LHCN-M2 (cell line): ENCODE measurements around the gene HNRNPUL1. TPM values are rescaled to one million over a fixed set of nuclear protein-coding genes. Genes with fewer than 3 reads are reported as not detected.
A peak's percentile ranks its signal among the peaks of the same experiment; 100 is the strongest.
"Not testable (repeated sequence)": the region's sequence is repeated elsewhere in the genome, so short reads cannot be mapped to it uniquely, and the experiment has no call there.

ENCODE experiments used
- DNase-seq: peaks from one replicate; pipeline ENCODE4 v3.0.0-alpha.2; 2012; ENCODE audit warnings: low read depth
- total RNA-seq: library from RNA; depleted of rRNA; stranded (reverse); fragments of >200 nt; gene quantifications from 2 replicates; pipeline ENCODE4 v1.2.3, GENCODE V29; 2014

HNRNPUL1 gene
- total RNA-seq, 1 experiment from 2014 or later = 153 TPM

DNA sequence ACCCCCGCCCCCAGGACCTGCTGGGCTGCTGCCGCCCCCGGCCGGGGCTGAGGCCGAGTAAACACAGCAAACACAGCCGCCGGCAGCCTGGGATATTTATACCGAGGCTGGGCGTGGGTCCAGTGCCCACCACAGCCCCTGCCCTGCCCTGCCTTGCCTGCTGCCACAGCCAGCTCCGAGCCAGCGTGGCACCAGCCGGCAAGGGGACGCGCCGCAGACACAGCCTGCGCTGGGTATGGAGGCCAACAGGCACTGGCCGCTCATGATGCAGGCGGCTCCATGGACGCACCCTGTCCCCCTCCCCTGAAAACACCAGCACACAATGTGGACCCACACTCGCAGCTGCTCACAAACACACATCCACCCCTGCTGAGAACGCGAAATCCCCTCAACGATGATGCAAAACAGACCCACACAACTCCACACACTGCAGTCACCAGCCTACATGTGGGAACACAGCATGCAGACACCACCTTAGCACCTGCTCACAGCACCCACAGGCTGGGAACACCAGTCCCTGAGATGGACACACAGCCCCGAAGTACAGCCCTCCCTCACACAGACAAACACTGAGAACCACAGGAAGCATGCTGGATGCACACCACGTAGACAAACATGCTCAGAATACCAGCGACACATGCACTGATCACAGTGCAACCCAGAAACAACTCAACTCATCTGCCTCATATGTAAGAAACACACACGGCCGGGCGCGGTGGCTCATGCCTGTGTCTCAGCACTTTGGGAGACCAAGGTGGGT is 62.0 kb downstream of the HNRNPUL1 start:
- DNase-seq = peak; percentile 55

DNA sequence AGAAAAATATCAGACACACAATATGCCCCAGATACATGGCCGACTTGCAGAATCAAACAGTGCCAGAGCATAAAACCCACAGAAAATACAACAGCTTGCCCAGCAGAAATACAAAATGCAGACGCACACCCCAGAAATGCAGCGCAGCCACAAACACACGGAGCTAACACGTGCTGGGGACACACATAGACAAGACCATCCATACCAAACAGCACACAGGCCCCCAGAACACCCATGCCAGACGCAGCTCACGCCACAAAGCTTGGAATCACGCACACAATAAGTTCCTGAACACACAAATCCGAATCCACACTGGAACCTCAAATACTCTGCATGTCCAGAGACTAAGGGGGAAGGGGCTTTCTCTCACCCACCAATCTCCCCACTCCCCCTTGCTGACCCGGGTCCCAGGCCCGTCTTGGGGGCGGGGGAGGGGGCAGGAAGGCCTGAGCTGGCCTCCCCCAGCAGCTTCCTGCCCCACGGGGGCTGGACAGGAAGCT is 63.0 kb downstream of the HNRNPUL1 start:
- DNase-seq = no peak

DNA sequence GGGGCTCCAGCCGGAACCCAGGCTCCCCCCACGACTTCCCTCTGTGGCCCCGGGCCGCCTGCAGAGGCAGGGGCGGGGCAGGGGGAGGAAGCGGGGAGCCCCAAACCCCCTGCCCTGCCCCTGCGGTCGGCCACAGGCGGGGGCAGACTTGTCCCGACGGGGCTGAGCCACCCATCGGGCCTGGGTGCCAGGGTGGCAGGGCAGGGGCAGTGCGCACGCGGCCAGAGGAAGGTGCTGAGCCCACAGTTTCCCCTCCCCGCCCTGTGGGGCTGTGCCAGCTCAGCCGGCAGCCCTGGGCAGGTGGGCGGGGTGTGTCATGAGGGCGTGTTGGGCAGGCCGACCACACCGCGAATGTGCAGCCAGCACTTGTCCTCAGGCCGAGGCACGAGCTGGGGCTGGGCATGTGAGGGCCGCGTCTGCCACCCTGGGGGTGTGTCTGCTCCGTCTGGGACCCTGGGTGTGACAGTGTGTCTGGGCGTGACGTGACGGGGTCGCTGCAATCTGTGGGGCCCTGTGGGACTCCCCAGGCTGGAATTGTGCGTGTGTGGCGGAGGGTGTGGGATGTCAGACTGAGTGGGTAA is 63.5 kb downstream of the HNRNPUL1 start:
- no peak for DNase-seq

DNA sequence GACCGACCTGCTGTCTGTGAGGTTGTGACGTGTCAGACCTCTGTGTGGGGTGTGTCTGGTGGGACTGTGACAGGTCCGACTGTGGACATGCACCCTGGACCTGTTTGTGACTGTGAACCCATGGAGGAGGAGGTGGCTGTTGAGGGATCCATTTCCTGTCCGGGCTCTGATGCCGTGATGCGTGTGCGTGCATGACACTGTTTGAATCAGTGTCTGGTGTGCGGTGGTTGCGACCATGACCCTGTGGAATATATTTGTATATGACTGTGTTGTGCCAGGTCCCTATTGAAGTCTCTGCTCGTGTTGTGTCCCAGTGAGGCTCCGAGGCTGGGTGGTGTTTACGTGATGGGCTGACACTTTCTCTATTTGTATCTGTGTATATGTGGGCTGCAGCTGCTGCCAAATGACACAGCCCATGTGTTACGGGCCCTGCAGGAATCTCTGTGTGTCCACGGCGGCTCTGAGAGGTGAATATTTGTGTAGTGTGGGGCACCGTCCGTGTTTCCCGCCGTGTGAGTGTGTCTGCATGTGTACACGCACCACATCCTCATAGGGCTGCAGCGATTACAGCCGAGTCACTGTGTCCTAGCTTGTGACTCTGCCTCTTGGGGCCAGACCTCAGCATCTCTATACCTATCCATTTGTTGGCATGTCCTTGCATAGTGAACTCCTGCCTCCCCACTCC is 64.1 kb downstream of the HNRNPUL1 start:
- no peak for DNase-seq

DNA sequence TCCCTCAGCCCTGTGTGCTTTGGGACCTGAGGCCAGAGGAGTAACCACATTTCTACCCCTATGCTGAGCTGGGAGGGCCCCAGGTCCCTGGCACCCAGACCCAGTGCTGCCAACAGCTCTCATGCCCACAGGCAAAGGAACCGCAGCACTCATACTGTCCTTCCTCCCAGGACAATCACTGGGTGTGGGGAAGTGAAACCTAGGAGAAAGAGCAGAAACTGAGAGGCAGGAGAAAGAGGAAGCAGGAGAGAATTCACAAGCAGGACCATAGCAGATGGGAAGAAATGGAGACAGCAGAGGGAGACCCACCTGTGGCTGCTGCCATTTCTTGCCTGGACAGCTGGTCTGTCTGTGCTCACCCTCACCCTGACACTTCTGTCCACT is 64.7 kb downstream of the HNRNPUL1 start:
- no peak for DNase-seq

DNA sequence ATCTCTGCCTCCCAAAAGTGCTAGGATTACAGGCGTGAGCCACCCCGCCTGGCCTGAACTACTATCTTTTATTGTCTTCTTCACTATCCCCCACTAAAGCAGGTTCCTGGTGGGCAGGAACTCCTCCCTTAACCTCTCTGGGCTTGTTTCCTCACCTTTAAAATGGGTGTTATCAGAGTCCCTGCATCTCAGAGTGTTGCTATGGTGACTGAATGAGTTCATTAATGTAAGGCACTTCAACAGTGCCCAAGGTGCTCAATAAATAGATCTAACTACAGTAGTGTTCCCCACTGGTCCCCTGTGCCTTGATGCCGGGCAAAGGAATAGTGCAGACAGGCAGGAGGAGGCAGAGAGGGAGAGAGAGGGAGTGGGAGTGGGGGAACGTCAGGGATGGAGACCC is 66.3 kb downstream of the HNRNPUL1 start:
- DNase-seq = no peak

DNA sequence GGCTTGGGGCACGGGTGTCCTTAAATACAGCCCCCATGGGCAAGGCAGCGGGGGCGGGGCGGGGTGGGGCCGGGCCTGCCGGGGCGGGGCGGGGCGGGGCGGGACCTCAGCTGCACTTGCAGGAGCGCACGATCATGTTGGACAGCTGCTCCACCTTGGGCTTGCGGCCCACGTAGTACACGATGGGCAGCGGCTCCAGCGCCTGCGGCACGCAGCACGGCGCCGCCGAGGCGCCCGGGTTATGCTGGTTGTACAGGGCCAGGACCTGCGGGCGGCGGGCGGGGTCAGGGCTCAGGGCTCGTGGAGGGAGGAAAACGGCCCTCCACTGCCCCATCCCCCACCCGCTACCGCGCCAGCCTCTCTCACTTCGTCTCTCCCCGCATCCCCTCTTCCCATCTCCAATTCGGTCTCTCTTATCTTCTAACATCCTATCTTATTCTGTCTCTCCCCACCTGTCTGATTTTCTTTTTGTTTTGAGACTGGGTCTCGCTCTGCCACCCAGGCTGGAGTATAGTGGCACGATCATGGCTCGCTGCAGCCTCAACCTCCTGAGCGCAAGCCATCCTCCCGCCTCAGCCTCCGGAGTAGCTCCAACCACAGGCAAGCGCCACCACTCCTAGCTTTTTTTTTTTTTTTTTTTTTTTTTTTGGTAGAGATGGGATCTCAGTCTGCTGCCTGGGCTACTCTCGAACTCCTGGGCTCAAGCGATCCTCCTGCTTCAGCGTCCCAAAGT is 66.9 kb downstream of the HNRNPUL1 start:
- DNase-seq = no peak

DNA sequence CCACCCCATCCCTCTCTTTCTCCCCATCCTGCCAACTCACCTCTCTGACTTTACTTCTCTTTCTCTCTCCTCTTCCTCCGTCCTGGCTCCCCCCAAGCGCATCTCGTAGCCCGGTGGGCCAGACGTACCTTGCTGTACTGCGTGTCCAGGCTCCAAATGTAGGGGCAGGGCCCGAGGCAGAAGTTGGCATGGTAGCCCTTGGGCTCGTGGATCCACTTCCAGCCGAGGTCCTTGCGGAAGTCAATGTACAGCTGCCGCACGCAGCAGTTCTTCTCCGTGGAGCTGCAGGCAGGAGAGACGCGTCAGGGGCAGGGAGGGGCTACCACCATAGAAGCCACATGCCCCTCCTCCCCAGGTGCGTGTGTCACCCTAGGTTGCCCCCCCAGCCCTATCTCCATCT is 67.8 kb downstream of the HNRNPUL1 start:
- DNase-seq = no peak

DNA sequence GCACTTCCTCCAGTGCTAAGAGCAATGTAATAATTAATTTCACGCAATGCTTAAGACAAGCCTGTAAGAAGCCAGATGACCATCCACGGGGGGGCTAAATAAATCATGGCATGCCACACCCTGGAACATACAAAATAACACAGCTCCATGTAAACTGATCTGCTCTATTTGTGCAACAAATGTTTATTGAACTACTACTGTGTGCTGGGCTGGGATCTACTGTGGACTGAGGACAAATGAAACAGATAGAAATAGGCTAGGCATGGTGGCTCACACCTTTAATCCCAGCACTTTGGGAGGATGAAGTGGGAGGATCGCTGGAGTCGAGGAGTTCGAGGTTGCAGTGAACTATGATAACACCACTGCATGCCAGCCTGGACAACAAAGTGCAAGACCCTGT is 68.3 kb downstream of the HNRNPUL1 start:
- DNase-seq = no peak

DNA sequence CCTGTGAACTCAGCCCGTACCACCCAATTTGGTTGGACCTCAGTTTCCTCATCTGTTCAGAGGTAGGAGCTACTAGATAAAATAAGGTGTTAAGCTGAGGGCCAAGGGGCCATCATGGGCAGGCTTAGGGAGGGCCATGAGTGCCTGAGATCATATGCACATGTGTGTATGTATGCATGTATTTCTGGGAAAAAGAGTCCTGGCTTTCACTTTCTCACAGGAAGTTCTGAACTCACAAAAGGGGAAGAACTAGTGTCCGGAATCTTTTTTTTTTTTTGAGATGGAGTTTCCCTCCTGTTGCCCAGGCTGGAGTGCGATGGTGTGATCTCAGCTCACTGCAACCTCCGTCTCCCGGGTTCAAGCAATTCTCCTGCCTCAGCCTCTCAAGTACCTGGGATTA is 70.6 kb downstream of the HNRNPUL1 start:
- no peak for DNase-seq

DNA sequence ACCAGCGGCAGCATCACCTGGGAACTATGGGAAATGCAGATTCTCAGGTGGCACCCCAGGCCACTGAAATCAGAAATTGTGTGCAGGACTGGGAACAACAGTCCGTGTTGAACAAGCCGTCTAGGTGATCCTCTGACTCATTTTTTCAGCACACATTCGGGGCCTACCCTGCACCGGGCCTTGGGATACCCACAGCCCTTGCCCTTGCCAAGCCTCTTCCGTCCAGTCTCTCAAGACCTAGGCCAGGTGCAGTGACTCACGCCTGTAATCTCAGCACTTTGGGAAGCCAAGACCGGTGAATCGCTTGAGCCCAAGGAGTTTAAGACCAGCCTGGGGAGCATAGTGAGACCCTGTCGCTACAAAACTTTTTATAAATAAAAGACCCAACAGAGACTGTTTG is 71.3 kb downstream of the HNRNPUL1 start:
- no peak for DNase-seq

DNA sequence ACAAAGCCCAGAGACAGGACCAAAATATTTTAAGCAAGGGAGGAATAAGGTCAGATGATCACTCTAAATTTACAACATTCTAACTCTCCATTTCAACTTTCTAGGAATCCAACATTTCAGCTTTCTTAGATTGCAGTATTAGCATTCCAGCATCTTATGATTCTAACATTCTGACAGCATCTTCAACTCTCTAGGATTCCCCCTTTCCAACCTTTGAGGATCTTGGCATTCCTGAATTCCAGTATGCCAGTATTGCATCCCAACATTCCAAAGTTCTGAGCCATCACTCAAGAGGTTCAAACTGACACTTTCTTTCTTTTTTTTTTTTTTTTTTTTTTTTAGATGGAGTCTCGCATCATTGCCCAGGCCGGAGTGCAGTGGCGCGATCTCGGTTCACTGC is 75.8 kb downstream of the HNRNPUL1 start:
- peak; percentile 64 for DNase-seq

DNA sequence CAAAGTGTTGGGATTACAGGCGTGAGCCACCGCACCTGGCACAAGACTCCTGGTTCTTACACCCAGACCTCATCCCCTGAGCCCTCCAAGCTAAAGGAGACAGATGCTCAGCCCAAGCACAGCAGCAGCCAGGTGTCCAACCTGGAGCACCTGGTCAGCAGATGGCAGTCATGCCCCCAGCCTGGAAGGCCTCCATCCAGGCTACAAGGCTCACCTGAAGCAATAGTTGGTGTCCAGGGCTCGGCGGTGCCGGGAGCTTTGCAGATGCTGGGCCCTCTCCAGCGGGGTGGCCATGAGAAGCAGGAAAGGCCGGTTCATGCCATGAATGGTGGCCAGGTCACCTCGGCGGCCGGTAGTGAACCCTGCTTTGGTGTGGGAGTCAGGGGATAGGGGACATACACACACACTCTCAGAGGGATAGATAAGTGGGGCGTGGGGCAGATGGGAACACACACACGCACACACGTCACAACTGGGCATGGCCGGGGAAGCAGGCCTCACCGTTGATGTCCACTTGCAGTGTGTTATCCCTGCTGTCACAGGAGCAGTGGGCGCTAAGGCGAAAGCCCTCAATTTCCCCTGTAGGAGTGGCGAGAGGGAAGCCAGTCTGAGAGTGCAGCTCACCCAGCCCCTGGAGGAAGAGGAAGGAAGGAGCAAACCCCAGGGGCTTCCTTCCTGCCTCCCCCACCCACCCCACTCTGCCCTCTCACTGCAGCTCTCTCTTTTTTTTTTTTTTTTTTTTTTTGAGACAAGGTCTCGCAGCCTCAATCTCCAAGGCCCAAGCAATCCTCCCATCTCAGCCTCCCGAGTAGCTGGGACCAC is 77.7 kb downstream of the HNRNPUL1 start:
- no peak for DNase-seq

DNA sequence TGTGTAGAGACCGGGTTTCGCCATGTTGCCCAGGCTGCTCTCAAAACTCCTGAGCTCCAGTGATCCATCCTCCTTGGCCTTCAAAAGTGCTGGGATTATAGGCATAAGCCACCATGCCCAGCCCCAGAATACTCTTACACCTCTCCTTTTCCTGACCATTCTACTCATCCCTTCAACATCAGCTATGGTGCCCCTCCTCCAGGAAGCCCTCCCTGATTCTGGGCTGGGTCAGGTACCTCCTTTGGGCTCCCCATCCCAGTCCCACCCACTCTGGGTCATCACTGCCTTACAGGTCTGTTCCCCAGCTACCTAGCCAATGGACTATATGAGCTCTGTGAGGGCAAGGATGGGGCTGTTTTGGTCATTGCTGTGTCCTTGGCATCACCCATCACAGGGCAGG is 80.0 kb downstream of the HNRNPUL1 start:
- DNase-seq = no peak

DNA sequence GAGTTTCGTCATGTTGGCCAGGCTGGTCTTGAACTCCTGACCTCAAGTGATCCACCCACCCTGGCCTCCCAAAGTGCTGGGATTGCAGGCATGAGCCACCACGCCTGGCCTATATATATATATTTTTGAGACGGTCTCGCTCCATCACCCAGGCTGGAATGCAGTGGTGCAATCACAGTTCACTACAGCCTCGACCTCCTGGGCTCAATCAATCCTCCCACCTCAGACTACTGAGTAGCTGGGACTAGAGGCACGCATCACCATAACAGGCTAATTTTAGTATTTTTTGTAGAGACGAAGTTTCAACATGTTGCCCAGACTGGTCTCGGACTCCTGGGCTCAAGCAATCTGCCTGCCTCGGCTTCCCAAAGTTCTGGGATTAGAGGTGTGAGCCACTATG is 82.7 kb downstream of the HNRNPUL1 start:
- DNase-seq = not testable (repeated sequence)

DNA sequence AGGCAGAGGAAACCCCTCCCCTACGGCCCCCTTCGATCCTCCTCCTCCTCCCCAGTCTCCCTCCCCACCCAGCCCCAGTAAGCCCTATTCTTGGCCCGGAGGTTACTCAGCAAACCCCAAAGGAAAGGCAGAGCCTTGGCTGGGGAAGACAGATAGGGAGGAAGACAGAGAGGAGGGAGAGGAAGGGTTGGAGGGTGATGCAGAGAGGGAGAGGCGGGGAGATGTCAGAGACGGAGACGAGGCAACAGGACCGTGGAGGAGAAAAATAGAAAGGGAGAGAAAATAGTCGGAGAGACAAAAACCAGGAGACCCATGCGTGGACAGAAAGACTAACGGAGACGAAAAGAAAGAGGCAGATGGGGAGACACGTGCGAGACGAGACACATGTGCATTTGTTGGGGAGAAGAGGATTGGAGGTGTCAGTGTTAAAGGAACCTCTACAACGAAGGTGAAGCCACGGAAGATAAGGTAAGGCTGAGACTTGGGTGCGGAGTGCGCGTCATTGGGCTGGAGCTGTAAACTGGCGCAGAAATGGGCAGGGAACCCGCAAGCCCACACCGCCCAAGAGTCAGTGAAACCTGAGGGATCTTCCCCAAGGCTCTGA is 86.7 kb downstream of the HNRNPUL1 start:
- no peak for DNase-seq

DNA sequence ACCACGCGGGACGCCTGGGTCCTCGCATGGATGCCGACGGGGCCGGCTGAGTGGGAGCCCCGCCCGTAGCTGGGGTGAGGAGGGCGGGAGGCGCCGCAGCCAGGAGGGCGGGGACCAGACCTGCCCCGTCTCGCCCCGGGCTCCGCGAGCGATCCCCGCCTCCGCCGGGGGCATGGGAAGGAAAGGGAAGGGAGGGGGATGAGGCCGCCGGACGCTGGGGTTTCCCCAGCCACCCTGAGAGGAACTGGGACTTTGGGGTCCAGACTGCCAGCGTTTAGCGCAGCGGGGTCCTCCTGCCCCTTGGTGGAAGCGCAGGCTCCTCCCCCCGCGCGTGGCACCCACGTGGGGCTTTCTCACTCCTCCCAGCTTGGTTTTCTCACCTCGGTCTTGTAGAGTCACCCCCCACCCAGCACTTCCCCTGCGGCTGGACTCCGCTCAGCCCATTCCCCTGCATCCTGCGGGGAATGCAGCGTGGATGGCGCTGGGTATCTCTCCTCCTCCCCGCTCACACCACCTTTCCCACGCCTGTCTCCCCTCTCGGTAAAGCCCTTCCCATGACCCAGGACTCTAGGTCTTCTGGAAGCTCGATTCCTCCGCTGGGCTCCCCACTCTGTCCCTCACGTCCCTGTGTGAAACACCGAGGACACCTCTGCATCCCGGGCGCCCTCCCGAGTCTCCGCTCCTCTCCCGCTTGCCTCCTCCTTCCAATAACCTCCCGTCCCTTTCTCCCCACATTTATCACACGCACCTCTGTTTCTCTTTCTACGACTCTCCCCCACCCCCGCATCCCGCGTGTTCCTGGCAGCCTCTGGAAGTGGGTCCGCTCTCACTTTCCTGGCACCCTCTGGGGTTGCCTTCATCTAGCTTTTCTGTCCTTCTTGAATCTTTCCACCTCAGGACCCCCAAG is 87.4 kb downstream of the HNRNPUL1 start:
- DNase-seq = no peak

DNA sequence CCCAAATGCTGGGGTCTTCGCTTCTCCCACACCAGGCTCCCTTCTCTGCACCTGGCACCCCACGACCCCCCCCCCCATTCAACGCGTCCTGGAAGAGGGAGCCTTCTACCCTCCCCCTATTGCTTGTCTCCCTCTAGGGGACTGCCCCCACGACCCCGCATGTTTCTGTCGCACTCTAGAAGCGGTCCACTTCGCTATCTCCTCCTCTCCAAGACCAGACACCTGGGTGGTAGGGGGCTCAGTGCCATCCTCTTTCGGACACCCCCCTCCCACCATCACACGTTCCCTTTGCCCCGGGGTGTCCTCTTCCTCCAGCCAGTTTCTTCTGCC is 88.1 kb downstream of the HNRNPUL1 start:
- no peak for DNase-seq

DNA sequence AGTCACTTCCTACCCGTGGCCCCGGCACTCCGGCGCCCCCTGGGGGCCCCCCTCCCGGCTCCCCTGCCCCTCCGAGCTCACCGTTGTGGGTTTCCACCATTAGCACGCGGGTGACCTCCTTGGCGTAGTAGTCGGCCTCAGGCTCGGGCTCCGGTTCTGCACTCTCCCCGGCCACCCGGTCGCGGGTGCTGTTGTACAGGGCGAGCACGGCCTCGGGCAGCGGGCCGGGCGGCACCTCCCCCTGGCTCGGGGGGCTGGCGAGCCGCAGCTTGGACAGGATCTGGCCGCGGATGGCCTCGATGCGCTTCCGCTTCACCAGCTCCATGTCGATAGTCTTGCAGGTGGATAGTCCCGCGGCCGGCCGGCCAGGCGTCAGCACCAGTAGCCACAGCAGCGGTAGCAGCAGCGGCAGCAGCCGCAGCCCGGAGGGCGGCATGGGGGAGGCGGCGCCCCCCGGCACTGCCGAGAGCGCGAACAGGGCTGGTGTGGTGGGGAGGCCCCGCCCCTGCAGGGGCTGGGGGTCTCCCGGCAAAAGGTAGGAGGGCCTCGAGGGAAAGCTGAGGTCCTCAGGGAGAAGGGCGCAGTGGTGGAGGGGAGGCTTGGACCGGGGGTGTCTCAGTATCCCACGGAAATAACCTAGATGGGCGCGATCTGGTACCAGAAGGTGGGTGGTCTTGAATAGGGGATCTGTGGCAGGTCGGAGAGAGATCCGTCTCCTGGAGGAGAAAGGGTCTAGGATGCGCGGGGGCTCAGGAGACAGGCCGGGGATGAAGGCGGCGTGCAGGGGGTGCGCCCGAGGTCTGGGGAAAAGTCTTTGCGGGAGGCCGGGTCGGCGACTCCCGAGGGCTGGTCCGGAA is 88.7 kb downstream of the HNRNPUL1 start:
- peak; percentile 46 for DNase-seq
